Loucy (cell line): ENCODE measurements around the gene GRB10.

Experiments used
- H2AFZ ChIP-seq: fragments of 200-600 bp; sonication (generic); 2 replicates; pipeline ENCODE4 v1.6.0; 2016; ENCODE audit warnings: antibody characterized with exemption, mild to moderate bottlenecking, low read length, moderate library complexity
- H3F3A ChIP-seq: fragments of 200-600 bp; 2 replicates; pipeline ENCODE4 v1.6.0; 2016; ENCODE audit warnings: antibody characterized with exemption, low read depth, mild to moderate bottlenecking
- H3K27me3 ChIP-seq: fragments of 200-600 bp; sonication (generic); 2 replicates; pipeline ENCODE4 v1.6.1; 2014; ENCODE audit warnings: low read length, mild to moderate bottlenecking; ENCODE audit not compliant: insufficient read depth, poor library complexity, severe bottlenecking
- H3K36me3 ChIP-seq: fragments of 200-600 bp; sonication (generic); 2 replicates; pipeline ENCODE4 v1.6.1; 2016; ENCODE audit warnings: low read length; ENCODE audit not compliant: insufficient read depth
- H3K4me1 ChIP-seq: fragments of 200-600 bp; sonication (generic); 2 replicates; pipeline ENCODE4 v1.5.1; 2014; ENCODE audit warnings: low read length, mild to moderate bottlenecking; ENCODE audit not compliant: insufficient read depth, poor library complexity, severe bottlenecking
- H3K4me2 ChIP-seq: fragments of 200-600 bp; sonication (generic); 2 replicates; pipeline ENCODE4 v1.6.0; 2014; ENCODE audit warnings: antibody characterized with exemption, low read length, low read depth, mild to moderate bottlenecking; ENCODE audit not compliant: poor library complexity, severe bottlenecking
- H3K4me3 ChIP-seq: fragments of 200-600 bp; sonication (generic); 2 replicates; pipeline ENCODE4 v1.5.1; 2014; ENCODE audit warnings: low read length, mild to moderate bottlenecking, mixed read lengths; ENCODE audit not compliant: poor library complexity, severe bottlenecking
- H3K79me2 ChIP-seq: fragments of 200-600 bp; sonication (generic); 2 replicates; pipeline ENCODE4 v1.6.1; 2014; ENCODE audit warnings: low read length; ENCODE audit not compliant: insufficient read depth
- H3K9ac ChIP-seq: fragments of 200-600 bp; sonication (generic); 2 replicates; pipeline ENCODE4 v1.6.0; 2014; ENCODE audit warnings: mild to moderate bottlenecking, low read depth, low read length, moderate library complexity; ENCODE audit not compliant: poor library complexity, severe bottlenecking
- H3K9me2 ChIP-seq: fragments of 200-600 bp; sonication (generic); replicated peaks from 2 replicates; pipeline ENCODE4 v1.6.1; 2016; ENCODE audit warnings: low read depth, low read length, mixed read lengths
- H3K9me3 ChIP-seq: fragments of 200-600 bp; sonication (generic); 2 replicates; pipeline ENCODE4 v1.6.1; 2014; ENCODE audit warnings: mild to moderate bottlenecking, antibody characterized with exemption, low read length, low read depth; ENCODE audit not compliant: insufficient read depth
- H4K20me1 ChIP-seq: fragments of 200-600 bp; sonication (generic); 2 replicates; pipeline ENCODE4 v1.6.0; 2014; ENCODE audit warnings: antibody characterized with exemption, low read length, mild to moderate bottlenecking; ENCODE audit not compliant: insufficient read depth, poor library complexity, severe bottlenecking
- EZH2phosphoT487 ChIP-seq: fragments of 200-600 bp; IDR thresholded peaks from 2 replicates; pipeline ENCODE4 v1.6.1; 2018; ENCODE audit warnings: antibody characterized with exemption, mild to moderate bottlenecking, moderate library complexity, borderline replicate concordance
- TF ChIP-seq, protein P1 (sequence below): fragments of 200-600 bp; sonication (generic); conservative IDR thresholded peaks from 2 replicates; pipeline ENCODE4 v1.5.1; 2014; ENCODE audit warnings: mild to moderate bottlenecking, antibody characterized with exemption, low read length

The GRB10 gene

DNA sequence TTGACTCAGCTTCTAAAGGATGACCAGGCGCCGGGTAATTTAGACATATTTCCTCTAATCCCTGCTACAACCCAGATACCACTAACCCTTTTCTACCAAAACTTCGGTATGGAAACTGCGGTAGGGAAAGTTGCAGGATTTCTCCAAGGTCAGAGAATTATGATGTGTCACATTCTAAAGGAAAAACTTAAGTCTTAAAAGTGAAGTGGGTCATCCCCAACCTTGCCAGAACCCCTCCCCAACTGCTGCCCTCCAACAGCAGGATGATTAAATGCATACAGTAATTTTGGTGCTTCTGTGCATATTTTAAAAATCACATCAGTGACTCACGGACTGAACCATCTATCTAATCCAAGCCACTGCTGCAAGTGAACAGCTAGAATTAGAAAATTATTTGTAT lies 52.7 kb downstream of the GRB10 start:
- H3F3A ChIP-seq = no peaks in the 10 kb centered on the region
- H3K79me2 ChIP-seq = no peaks in the 10 kb centered on the region
- no peak overlapping the region for H3K4me3 ChIP-seq
- no peaks in the 10 kb centered on the region for H3K9me3 ChIP-seq
- H3K27me3 ChIP-seq = no peaks in the 10 kb centered on the region
- no peaks in the 10 kb centered on the region for H4K20me1 ChIP-seq
- no peak overlapping the region for H3K9ac ChIP-seq
- no peak overlapping the region for H3K4me2 ChIP-seq
- H3K9me2 ChIP-seq = no peaks in the 10 kb centered on the region
- TF ChIP-seq, protein P1, sequence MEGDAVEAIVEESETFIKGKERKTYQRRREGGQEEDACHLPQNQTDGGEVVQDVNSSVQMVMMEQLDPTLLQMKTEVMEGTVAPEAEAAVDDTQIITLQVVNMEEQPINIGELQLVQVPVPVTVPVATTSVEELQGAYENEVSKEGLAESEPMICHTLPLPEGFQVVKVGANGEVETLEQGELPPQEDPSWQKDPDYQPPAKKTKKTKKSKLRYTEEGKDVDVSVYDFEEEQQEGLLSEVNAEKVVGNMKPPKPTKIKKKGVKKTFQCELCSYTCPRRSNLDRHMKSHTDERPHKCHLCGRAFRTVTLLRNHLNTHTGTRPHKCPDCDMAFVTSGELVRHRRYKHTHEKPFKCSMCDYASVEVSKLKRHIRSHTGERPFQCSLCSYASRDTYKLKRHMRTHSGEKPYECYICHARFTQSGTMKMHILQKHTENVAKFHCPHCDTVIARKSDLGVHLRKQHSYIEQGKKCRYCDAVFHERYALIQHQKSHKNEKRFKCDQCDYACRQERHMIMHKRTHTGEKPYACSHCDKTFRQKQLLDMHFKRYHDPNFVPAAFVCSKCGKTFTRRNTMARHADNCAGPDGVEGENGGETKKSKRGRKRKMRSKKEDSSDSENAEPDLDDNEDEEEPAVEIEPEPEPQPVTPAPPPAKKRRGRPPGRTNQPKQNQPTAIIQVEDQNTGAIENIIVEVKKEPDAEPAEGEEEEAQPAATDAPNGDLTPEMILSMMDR = no peak
- TF ChIP-seq EZH2phosphoT487 = no peak
- no peaks in the 10 kb centered on the region for H3K36me3 ChIP-seq
- no peaks in the 10 kb centered on the region for H3K4me1 ChIP-seq
- no peak overlapping the region for H2AFZ ChIP-seq

DNA sequence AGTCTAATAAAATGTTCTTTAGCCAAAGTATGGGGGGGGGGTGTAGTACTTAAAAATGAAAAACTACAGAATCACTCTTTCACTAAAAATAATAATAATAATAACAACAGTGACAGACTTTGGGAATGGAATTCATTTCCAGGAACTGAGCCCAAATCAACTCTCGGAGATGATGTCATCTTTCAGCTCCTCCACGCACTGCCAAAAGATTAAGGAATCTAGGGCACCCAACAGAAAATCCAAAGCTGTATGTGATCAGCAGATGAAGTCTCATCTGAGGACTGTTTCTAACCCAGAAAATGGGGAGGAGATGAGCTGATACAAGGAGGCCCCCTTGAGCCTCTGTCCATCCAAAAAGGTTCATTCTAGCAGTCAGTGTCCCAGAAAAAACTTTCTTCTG lies 54.5 kb downstream of the GRB10 start:
- Histone ChIP-seq H3K9me3 (no peaks in the 10 kb centered on the region), H2AFZ (no peak overlapping the region), H3K4me3 (no peak overlapping the region), H3K36me3 (no peaks in the 10 kb centered on the region), H3K79me2 (no peaks in the 10 kb centered on the region), H3F3A (no peaks in the 10 kb centered on the region), H3K9ac (no peak overlapping the region), H3K27me3 (no peaks in the 10 kb centered on the region), H3K9me2 (no peaks in the 10 kb centered on the region), H4K20me1 (no peaks in the 10 kb centered on the region), H3K4me1 (no peaks in the 10 kb centered on the region), H3K4me2 (no peak overlapping the region)
- TF ChIP-seq, protein P1 = no peak
- no peak for TF ChIP-seq EZH2phosphoT487

DNA sequence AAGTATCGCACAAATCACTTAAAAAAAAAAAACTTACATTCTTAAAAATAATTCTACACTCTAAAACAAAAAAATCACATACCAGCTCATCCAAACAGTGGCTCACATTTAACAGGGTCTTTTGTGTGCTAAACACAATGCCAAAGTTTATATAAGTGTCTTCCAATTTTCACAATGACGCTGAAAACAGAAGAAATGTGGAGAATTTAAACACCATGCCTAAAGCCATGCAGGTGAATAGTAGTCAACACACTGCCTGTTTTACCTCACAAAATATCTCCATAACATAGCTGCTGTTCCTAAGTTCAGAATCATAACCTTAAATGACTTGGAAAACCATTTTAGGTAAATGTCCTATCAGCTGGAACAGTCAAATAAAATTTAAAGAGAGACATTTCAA lies 55.0 kb downstream of the GRB10 start:
- H3K36me3 ChIP-seq = no peaks in the 10 kb centered on the region
- no peak overlapping the region for H3K4me3 ChIP-seq
- H3K9ac ChIP-seq = no peak overlapping the region
- TF ChIP-seq EZH2phosphoT487 = no peak
- TF ChIP-seq, protein P1 = no peak
- H3F3A ChIP-seq = no peaks in the 10 kb centered on the region
- H3K9me3 ChIP-seq = no peaks in the 10 kb centered on the region
- no peaks in the 10 kb centered on the region for H3K27me3 ChIP-seq
- H2AFZ ChIP-seq = no peak overlapping the region
- H3K9me2 ChIP-seq = no peaks in the 10 kb centered on the region
- H3K4me2 ChIP-seq = no peak overlapping the region
- H3K79me2 ChIP-seq = no peaks in the 10 kb centered on the region
- no peaks in the 10 kb centered on the region for H3K4me1 ChIP-seq
- no peaks in the 10 kb centered on the region for H4K20me1 ChIP-seq
